GM19238 (cell line): ENCODE data around the gene CAND1.

Experiments used
- DNase-seq: peaks from one replicate; pipeline ENCODE4 v3.0.0; 2011; ENCODE audit warnings: low spot score; ENCODE audit not compliant: insufficient read length

The CAND1 gene

GRCh38 chr12:67280088-67280487, 10.9 kb downstream of the CAND1 start:
- DNase-seq: no peak

- no peak for DNase-seq
These were observed 11.4 kb downstream of the CAND1 start for GRCh38 chr12:67280572-67280971.

GRCh38 chr12:67284561-67284960, 15.4 kb downstream of the CAND1 start:
- DNase-seq: no peak

- no peak for DNase-seq
These were observed 17.1 kb downstream of the CAND1 start for GRCh38 chr12:67286257-67286656.

DNA sequence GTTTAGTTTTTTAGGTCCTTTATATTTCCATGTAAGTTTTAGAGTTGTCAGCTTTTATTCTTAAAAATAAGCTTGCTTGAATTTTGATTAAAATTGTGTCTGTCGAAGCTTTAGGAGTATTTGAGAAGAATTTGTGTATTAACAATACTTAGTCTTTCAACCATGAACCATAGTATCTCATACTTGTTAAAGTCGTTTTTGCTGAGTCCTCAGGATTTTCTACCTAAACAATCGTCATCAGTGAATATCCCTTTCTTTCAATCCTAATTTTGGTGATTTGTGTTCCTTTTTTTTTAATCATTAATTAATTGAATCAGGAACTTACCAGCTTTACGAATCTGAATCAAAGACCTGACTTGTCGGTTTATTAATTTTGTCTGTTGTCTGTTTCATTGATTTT, 18.2 kb downstream of the CAND1 start:
- no peak for DNase-seq

- DNase-seq: no peak
These were observed 19.4 kb downstream of the CAND1 start for GRCh38 chr12:67288561-67288960.

- DNase-seq: no peak
These were observed 21.2 kb downstream of the CAND1 start for GRCh38 chr12:67290378-67290777.

DNA sequence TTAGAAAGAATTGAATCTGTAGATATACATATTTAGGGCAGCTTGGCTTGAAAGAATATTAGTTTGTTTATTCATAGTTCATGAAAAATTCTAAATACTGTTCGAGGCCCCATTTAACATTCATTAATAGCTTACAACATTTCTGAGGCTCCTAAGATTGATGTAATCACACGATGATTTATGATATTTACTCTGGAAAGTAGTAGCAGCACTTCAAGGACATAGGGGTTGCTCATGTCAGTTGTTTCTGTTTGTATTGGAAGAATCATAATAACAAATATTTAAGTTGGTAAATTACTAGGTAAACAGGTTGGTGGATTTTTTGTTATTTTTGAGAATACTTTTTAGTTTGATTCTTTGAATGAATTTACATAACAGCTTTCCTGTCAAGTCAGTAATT, 30.4 kb downstream of the CAND1 start:
- no peak for DNase-seq

DNA sequence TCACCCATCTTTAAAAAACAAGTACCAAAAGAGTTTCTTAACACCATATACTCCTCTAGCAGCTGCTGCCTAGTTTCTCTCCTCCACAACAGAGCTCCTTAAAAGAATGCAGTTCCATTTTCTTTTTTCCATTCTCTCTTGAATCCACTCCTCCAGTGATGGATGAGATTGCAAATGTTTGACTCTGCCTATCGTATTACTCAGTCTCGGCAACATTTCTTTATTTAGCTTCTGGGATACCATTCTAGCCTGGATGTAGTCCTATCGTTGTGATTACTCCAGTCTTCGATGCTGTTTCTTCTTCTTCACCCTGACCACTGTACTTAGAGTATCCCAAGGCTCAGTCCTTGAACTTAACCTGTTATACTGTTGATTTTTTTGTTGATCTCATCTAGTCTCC, 30.8 kb downstream of the CAND1 start:
- DNase-seq: no peak

DNA sequence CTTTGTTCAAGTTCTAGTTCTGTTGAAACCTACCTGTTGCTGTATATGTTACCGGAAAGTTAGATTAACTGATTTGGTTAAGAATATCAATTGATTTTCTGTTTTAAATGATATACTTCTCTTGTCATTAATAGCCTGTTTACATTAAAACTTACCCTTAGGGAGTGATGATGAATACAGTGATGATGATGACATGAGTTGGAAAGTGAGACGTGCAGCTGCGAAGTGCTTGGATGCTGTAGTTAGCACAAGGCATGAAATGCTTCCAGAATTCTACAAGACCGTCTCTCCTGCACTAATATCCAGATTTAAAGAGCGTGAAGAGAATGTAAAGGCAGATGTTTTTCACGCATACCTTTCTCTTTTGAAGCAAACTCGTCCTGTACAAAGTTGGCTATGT, 33.0 kb downstream of the CAND1 start:
- DNase-seq: no peak

- no peak for DNase-seq
These were observed 36.4 kb downstream of the CAND1 start for GRCh38 chr12:67305544-67305943.

- no peak for DNase-seq
These were observed 37.6 kb downstream of the CAND1 start for GRCh38 chr12:67306712-67307111.

- no peak for DNase-seq
These were observed 46.5 kb downstream of the CAND1 start for GRCh38 chr12:67315661-67316060.

DNA sequence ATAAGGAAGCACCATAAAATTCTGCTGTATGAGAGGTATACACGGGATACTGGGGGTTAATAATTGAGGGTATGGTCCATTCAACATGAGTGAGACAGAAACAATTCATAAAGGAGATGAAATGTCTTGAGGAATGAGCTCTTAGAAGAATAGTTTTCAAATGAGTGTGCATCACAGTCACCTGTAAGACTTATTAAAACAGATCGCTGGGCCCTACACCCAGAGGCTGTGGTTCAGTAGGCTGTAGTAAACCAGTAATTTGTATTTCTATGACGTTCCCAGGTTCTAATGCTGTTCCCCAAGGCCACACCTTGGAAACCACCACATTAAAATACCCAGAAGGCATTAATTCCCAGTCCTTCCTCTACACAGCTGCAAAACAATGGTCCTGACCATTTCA, 49.6 kb downstream of the CAND1 start:
- no peak for DNase-seq

DNA sequence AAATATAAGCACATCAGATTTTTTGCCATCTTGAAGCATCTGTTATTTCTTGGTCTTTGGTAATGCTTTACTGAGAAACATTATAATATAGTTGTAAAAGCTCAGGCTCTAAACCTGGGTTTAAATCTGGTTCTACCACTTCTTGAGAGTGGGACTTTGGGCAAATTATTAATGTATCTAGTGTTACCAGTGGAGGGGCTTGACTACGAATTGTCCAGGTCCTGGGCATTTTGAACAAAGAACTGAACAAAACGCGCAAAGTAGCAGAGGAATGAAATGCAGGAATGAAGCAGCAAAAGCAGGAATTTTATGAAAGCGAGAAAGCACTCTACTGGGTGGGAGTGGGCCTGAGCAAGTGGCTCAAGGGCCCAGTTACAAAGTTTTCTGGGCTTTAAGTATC, 50.8 kb downstream of the CAND1 start:
- no peak for DNase-seq

- DNase-seq: no peak
These were observed 51.6 kb downstream of the CAND1 start for GRCh38 chr12:67320614-67321295.

DNA sequence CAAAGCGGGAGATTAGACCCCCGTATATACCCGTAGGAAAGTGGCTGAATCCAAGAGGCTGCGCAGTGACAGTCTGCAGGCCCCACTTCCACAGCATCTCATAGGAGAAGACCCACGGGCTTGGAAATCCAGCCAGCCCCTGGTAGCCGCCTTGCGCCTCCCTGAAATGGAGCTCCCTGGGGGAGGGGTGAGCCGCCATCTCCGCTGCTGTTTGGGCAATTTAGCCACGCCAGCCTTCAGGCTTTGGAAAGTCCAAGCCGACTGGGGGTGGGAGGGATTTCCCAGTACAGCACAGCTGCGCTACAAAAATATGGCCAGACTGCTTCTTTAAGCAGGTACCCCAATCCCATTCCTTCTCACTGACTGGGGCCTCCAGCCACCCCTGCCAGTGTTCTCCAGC, 53.4 kb downstream of the CAND1 start:
- DNase-seq: no peak

DNA sequence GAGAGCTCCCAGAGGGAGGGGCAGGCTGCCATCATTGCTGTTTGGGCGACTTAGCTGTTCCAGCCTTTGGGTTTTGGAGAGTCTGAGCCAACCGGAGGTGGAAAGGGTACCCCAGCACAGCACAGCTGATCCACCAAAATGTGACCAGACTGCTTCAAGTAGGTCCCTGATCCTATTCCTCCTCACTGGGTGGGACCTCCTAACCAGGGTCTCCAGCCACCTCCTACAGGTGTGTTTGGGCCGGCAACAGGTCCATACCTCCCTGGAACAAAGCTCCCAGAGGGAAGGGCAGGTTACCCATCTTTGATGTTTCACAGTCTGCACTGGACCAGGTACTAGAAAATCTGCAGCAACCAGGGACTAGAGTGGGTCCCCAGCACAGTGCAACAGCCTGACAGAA, 53.8 kb downstream of the CAND1 start:
- no peak for DNase-seq

- DNase-seq: no peak
These were observed 57.5 kb downstream of the CAND1 start for GRCh38 chr12:67326637-67327036.

- DNase-seq: no peak
These were observed 58.3 kb downstream of the CAND1 start for GRCh38 chr12:67327466-67327865.

GRCh38 chr12:67331123-67331522, 62.0 kb downstream of the CAND1 start:
- no peak for DNase-seq

DNA sequence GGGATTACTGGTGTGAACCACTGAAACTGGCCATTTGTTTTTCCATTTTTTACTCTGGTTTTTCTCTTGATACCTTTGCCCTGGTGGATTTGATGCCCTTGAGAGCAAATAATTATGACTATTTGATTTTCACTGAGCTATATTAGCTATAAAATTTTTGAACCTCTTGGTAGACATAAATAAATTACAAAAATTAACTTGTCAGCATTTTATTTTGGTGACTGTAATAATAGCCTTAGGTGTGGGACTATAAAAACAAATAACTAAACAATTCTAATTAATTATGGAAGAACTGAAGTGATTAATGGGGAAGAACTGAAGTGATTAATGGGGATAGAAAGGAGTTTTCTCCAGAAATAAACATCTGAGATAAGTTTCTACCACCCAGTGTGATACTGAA, 62.7 kb downstream of the CAND1 start:
- no peak for DNase-seq

- no peak for DNase-seq
These were observed 64.5 kb downstream of the CAND1 start for GRCh38 chr12:67333649-67334048.

GRCh38 chr12:67338426-67338825, 69.3 kb downstream of the CAND1 start:
- no peak for DNase-seq
